ENCODE data around the gene PDE10A.

Gene PDE10A

DNA sequence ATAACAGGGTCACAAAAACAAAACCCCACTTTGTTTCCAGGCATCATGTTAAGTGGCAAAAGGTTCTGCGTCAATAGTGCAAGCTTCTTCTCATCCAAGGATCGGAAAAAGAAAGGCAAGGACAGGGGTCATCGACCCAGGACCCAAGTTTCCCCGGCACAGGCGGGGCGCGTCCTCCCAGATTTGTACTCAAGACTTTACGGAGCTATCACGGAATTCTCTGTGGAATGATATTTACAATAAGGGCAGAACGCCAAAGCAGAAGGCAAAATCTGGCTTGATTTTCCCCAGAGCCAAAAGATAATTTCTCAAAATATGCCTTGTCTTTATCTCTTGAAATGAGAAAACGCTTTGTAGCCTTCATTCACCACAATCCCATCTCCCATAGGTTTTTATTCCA is 25.5 kb downstream of the PDE10A start:
- TF ChIP-seq, protein P1, sequence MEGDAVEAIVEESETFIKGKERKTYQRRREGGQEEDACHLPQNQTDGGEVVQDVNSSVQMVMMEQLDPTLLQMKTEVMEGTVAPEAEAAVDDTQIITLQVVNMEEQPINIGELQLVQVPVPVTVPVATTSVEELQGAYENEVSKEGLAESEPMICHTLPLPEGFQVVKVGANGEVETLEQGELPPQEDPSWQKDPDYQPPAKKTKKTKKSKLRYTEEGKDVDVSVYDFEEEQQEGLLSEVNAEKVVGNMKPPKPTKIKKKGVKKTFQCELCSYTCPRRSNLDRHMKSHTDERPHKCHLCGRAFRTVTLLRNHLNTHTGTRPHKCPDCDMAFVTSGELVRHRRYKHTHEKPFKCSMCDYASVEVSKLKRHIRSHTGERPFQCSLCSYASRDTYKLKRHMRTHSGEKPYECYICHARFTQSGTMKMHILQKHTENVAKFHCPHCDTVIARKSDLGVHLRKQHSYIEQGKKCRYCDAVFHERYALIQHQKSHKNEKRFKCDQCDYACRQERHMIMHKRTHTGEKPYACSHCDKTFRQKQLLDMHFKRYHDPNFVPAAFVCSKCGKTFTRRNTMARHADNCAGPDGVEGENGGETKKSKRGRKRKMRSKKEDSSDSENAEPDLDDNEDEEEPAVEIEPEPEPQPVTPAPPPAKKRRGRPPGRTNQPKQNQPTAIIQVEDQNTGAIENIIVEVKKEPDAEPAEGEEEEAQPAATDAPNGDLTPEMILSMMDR (IDR thresholded peaks at IDR 0.05; ENCODE audit: low read depth, low read length), result no peak
- no peak for TF ChIP-seq POLR2A (IDR thresholded peaks at IDR 0.05; ENCODE audit: extremely low read depth, insufficient read length)
- no peak for TF ChIP-seq MYC (IDR thresholded peaks at IDR 0.05; ENCODE audit: low read depth, low read length)
- TF ChIP-seq, protein P2, sequence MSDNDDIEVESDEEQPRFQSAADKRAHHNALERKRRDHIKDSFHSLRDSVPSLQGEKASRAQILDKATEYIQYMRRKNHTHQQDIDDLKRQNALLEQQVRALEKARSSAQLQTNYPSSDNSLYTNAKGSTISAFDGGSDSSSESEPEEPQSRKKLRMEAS (IDR thresholded peaks at IDR 0.05; ENCODE audit: low read depth, low read length), result no peak
- no peak overlapping the region for H3K4me3 ChIP-seq (ENCODE audit: low read depth, low read length)
- no peak for DNase-seq (ENCODE audit: low read depth)

DNA sequence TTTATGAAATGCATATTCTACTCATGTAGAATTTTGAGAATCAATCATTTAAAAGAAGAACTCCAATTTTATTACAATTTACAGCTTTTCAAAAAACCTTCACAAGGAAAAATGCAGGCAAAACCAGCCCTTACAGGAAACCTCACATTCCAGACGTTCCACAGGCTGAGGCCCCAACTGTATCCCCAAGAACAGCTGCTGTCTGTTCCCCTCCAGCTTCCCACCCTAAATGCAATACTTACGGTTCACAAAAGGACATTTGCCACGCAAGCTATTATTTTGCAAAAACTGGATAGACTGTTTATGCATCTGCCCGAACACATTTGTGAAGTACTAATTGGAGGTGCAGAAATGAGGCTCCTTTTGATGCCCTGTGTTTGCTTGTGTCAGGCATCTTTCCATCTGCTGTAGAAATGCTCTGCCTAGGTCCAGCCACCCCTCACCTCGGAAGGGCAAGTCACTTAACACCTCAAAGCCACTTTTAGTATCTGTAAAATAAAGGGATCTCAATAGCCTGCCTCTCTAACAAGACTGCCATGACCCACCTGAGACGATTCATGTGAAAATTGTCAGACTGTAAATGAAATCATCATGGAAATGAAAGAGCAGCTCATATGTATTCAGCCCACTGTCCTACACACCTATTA is 26.5 kb downstream of the PDE10A start:
- H3K4me3 ChIP-seq (ENCODE audit: low read depth, low read length), result no peak overlapping the region
- TF ChIP-seq, protein P2 (IDR thresholded peaks at IDR 0.05; ENCODE audit: low read depth, low read length), result no peak
- TF ChIP-seq MYC (IDR thresholded peaks at IDR 0.05; ENCODE audit: low read depth, low read length), result no peak
- TF ChIP-seq, protein P1 (IDR thresholded peaks at IDR 0.05; ENCODE audit: low read depth, low read length), result no peak
- no peak for DNase-seq (ENCODE audit: low read depth)

DNA sequence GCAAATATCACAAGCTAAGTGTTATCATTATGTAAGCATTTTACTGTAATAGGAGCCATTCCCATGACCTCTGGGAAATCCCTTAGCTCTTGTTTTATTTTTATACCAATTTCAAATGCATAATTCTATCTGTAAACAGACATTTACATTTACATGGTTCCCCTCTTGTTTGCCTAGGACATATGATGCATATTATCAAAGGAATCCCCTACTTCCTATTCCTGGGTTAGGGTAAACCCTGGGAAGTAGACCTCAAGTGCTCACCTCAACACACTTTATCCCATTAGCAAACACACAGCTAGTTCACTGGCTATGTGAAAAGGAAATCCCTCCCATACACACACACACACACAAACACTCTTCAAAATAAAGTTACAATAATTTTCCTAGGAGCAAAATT is 27.1 kb downstream of the PDE10A start:
- H3K4me3 ChIP-seq (ENCODE audit: low read depth, low read length), result no peak overlapping the region
- no peak for DNase-seq (ENCODE audit: low read depth)
- TF ChIP-seq MYC (IDR thresholded peaks at IDR 0.05; ENCODE audit: low read depth, low read length) (no peak), POLR2A (IDR thresholded peaks at IDR 0.05; ENCODE audit: extremely low read depth, insufficient read length) (no peak)
- TF ChIP-seq, protein P2 (IDR thresholded peaks at IDR 0.05; ENCODE audit: low read depth, low read length), result no peak
- TF ChIP-seq, protein P1 (IDR thresholded peaks at IDR 0.05; ENCODE audit: low read depth, low read length), result no peak

DNA sequence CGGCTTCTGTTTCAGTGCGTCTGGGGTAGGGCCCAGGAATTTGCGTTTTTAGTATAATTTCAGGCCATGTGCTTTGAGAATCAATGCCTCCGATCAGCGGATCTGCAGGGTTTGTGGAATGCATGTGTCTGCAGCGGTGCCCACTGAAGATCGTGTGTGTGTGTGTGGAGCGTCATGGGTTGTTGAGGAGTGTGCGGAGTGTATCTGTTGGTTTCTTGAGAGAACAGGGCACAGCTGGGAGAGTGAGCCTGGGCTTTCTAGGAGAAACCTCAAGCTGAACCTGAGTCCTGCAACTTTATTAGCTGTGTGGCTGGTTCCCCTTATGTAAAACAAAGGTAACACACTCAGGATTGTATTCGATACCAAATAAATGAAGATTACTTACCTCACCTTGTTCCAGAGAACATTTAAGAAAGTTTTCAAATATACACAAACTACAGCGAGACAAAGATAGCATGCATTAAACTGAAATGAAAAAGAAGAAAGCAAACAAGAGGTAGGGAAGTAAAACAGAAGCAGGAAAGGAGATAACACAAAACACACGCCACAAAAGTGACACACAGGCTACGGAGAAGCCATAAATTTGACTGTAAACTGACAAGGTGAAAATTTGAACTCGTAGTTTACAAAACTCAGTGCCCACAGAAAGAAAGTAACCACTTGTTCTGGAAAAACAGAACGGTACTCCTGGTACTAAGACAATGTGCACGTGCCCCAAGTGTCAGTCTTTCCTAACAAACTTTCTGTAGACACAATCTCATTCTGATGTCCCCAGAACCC is 28.8 kb downstream of the PDE10A start:
- no peak for DNase-seq (ENCODE audit: low read depth)
- TF ChIP-seq POLR2A (IDR thresholded peaks at IDR 0.05; ENCODE audit: extremely low read depth, insufficient read length), result no peak
- TF ChIP-seq MYC (IDR thresholded peaks at IDR 0.05; ENCODE audit: low read depth, low read length), result no peak
- TF ChIP-seq, protein P1 (IDR thresholded peaks at IDR 0.05; ENCODE audit: low read depth, low read length), result no peak
- TF ChIP-seq, protein P2 (IDR thresholded peaks at IDR 0.05; ENCODE audit: low read depth, low read length), result no peak
- H3K4me3 ChIP-seq (ENCODE audit: low read depth, low read length), result no peak overlapping the region

DNA sequence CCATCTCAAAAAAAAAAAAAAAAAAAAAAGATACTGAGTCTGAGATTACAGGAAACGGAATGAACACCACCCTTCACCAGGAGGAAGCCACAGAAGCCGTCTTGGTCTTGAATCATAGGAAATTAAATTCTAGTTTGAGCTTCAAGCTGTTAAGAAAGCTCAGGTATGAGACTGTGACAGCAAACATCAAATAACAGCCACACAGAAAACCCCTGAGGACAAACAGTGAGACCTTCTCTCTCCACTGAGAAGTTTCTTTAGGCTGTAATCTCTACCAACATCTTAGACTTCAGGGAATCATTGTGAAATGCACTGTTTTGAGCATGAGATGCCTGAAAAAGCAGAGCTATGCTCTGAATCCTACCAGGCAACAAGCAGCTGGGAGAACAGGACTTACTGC is 30.8 kb downstream of the PDE10A start:
- no peak for DNase-seq (ENCODE audit: low read depth)
- H3K4me3 ChIP-seq (ENCODE audit: low read depth, low read length), result no peak overlapping the region
- no peak for TF ChIP-seq POLR2A (IDR thresholded peaks at IDR 0.05; ENCODE audit: extremely low read depth, insufficient read length)
- TF ChIP-seq, protein P2 (IDR thresholded peaks at IDR 0.05; ENCODE audit: low read depth, low read length), result no peak
- TF ChIP-seq, protein P1 (IDR thresholded peaks at IDR 0.05; ENCODE audit: low read depth, low read length), result no peak
- no peak for TF ChIP-seq MYC (IDR thresholded peaks at IDR 0.05; ENCODE audit: low read depth, low read length)

Measured in NB4 (cell line).